RCC 7860 (cell line): ENCODE data around the gene YEATS4.

Source experiments
- DNase-seq: peaks from one replicate; pipeline ENCODE4 v3.0.0-alpha.2; 2015; ENCODE audit warnings: low spot score
- FAIRE-seq: peaks from 2 replicates; lab custom pipeline; 2012; peaks lifted over from hg19 to GRCh38; lab: Jason Lieb, UNC

The YEATS4 gene

DNA sequence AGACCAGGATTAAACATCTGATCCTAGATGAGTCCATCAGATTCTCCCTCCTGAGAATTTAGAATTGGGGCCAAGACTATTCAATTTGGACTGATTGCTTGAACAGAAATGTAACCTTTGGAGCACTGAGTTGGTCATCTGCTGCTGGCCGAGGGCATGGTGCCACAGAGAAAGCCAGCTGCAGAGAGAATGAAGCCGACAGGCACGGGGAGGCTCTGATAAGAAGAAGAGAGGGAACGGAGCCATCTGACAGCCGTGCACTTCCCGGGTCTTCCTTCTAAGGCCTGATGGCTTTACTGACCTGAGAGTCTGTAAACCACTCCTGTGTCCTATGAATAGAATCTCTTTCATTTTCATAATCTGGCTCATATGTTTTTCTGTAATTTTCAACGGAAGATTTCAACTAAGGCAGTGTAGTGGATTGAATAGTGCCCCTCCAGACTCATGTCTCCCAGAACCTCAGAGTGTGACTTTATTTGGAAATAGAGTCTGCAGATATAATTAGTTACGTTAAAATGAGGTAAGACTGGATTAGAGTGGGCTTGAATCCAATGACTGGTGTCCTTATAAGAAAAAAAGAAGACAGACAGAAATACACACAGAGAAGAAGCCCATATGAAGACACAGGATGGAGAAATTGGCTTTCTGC lies 71.5 kb downstream of the YEATS4 start:
- no peak for DNase-seq
- FAIRE-seq: no peak

DNA sequence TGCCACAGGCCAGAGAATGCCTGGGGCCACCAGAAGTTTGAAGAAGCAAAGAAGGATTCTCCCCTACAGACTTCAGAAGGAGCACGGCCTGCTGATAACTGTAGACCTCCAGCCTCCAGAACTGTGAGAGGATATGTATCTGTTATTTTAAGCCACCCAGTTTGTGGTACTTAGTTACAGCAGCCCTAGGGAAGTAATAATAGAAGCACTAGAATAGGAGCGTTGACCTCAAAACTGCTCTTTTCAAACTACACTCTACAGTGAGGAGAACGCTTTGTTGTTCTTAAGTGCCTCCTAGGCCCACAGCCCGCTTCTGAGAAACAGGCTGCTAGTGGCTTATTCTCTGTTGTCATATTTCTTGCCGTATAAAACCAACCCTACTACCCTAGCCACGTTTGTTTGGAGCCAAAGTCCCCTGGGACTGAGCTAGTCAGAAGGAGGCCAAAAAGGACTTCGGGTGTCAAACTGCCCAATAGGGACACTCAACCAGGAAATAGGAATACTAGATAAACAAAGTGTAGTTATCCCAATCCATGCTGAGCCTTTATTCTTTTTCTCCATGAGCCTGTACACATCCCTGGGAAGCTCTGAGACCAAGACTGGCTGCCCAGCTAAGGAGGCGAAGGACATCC lies 72.2 kb downstream of the YEATS4 start:
- DNase-seq (no peak), FAIRE-seq (no peak)

DNA sequence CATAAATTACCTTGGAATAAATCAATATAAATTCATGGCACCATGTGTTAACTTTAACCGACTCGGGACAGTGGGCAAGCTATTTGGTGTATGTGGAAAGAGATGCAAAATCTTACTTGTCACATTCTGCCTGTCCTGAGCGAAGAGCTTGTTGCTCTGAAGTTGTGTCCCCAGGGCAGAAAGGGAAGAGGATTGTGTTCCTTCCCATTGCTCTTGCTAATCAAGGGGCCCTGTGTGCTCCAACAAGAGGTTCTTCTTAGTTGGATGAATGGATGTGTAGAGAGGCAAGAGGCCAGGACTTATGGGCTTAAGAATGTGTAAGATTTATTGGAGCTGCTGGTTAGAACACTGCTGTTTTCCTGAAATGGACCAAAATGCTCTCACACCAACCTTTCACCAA lies 74.1 kb downstream of the YEATS4 start:
- DNase-seq (no peak), FAIRE-seq (no peak)

DNA sequence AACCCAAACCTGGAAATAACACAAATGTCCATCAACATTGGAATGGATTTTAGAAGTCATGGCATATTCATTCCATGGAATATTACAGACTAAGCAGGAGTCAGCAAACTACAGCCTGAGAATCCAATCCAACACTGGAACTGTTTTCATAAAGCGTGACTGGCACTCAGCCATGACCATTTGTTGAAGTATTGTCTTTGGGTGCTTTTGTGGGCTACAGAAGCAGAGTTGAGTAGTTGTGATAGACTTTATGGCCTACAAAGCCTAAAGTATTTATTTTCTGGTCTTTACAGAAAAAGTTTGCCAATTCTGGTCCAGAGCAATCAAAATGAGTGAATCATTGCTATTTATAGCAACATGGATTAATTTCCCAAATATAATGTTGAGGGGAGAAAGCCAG lies 76.1 kb downstream of the YEATS4 start:
- FAIRE-seq (no peak), DNase-seq (no peak)

DNA sequence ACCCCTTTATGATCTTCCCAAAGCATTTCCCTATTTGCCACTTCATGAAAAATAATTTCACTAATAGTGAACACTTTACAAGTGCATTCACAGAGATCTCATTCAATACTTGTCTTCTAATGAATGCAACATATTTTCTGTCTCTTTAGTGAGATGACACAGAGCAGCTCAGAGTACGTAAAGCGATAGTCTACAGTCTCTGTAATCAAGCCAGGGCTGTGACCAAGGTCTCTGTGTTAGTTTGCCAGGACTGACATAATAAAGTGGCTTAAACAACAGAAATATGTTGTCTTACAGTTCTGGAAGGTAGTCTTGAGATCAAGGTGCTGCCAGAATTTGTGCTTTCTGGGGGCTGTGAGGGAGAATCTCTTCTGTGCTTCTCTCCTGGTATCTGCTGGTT lies 77.5 kb downstream of the YEATS4 start:
- no peak for DNase-seq
- FAIRE-seq: no peak

DNA sequence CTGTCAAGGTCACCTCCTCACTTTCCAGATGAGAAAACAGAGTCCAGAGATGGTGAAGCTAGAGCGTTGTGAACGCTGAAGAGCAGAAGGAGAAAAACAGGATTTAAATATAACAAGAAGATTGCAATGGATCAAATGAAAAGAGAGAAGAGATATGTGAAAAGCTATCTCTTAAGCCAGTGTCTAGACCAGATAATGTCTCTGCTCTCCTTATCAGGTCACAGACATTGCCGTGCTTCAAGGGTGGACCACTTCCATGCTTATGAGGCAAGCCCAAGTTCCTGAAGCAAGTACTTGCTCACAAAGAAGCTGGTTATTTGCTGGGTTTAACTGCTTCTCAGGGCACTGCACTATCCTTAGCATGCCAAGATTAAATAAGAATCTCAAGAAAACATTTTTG lies 79.0 kb downstream of the YEATS4 start:
- no peak for DNase-seq

DNA sequence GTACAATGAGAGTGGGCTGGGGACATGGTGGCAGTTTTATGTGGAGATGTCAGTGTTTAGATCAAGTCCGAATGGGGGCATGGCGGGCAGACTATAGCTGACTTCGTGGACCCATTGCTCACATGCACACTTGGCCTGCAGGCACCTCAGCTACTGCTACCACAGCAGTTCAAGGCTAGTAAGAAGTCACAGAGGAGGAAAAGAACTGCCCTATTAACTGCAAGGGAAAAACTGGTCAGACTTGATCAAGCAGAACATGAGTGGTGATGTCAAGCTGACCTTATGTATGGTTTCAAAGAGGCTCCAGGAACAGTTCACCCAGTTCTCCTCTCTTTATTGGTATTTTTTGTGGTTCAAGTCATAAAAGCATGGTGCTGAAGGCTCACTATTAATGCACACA lies 80.5 kb downstream of the YEATS4 start:
- DNase-seq (no peak), FAIRE-seq (no peak)

More for the DNA sequence above, 79.0 kb downstream of the YEATS4 start:
- no peak for FAIRE-seq
